Suppressor macrophage treated with lipopolysaccharide for 4 hours (primary cell): ENCODE measurements around the gene ABTB2.

Experiments used
- DNase-seq: peaks from one replicate; pipeline ENCODE4 v3.0.0-alpha.2; 2020

ABTB2 gene

GRCh38 chr11:34143048-34143447 lies 214.8 kb downstream of the ABTB2 start:
- DNase-seq: no peak

GRCh38 chr11:34140149-34140548 lies 217.7 kb downstream of the ABTB2 start:
- DNase-seq: no peak

- no peak for DNase-seq
Measured at GRCh38 chr11:34139346-34139745, 218.5 kb downstream of the ABTB2 start.

GRCh38 chr11:34136420-34136819 lies 221.4 kb downstream of the ABTB2 start:
- no peak for DNase-seq

DNA sequence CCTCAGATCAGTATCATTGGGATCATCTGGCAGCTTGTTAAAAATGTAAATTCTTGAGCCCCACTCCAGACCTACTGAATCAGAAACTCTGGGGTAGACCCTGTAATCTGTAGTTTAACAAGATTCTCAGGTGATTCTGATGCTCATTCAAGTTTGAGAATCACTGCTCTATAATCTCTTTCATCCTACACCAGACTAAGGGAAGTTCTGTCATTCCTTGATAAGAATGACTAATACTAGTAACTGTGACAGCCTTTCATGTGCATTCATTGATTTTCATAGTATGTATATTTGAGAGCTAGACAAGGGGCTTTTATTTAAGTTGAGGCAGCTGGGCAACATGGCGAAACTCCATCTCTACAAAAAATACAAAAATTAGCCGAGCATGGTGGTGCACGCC lies 222.4 kb downstream of the ABTB2 start:
- no peak for DNase-seq

- no peak for DNase-seq
Measured at GRCh38 chr11:34134765-34135164, 223.0 kb downstream of the ABTB2 start.

GRCh38 chr11:34132261-34132965 lies 225.4 kb downstream of the ABTB2 start:
- DNase-seq: no peak

- DNase-seq: no peak
Measured at GRCh38 chr11:34128824-34129223, 229.0 kb downstream of the ABTB2 start.

- DNase-seq: no peak
Measured at GRCh38 chr11:34126959-34127848, 230.6 kb downstream of the ABTB2 start.

DNA sequence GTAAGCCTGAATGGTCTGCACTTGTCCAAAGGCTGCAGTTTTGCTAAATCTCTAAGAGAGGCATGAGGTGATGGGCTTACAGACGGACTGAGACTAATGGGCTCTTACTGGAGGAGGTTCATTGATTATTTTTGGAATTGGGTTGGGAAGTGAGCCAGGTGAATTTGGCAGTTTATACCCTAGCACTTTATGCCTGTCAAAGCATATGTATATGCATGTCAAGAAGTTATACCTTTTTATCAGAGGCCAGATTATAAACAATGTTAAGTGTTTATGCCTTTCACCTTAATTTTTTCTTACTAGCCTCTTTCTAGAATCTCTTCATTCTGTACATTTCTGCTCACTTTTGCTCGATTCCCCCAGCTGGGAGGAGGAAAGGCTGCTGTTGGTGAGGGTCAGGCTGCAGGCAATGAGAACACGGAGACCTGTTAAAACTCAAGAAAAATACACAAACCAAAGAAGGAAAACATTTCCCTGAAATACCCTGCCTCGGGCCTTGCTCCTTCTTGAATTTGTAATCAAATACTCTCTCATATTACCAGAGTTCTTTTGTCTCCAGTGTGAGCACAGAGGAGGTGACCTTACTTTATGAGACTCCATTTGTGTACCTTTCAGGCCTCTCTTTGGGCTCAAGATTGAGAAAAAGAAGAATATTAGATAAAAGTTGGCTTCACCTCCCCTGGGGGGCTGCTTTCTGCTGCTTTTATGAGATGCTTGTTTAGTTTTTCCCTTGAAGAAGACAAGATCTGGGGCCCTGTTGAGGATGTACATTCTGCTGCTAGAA lies 232.7 kb downstream of the ABTB2 start:
- DNase-seq: no peak

GRCh38 chr11:34120651-34121050 lies 237.2 kb downstream of the ABTB2 start:
- DNase-seq: no peak

GRCh38 chr11:34114471-34114870 lies 243.3 kb downstream of the ABTB2 start:
- DNase-seq: no peak

DNA sequence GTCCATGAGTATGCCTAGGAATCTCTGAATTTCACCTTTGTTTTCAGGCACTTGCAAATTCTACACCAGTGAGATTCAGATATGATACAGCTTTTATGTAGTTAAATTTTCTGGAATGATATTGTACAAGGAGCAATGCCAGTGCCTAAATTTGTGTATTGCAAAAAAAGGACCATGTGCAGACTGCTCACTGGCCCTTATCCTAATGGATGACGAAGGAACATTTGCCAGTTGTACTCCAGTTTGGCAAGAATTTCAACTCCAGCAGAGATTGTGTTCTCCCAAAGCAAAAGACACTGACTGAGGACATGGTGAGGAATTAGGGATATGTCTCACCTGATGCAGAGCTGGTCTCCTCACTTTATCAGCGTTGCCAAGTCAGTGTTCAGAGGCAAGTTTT lies 243.8 kb downstream of the ABTB2 start:
- DNase-seq: no peak

DNA sequence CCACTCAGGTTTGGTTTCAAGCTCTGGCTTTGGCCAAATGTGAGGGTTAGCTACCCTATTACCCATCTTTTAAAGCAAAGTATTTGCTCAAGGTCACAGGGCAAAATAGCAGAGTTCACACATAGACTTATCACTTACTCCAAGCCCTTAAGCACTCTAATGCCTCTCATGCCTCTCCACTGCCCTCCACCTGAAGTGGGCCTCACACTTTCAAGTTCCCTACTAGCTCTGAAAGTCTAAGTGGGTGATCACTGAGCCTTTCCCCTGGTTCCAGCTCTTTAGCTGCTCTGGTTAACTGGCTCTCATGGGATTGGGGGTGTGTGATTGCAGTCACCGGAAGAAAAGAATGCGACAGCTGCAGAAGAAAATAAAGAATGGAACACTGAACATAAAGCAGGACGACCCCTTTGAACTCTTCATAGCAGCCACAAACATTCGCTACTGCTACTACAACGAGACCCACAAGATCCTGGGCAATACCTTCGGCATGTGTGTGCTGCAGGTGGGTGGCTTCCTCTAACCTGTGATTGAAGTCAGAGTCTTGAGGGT lies 246.0 kb downstream of the ABTB2 start:
- no peak for DNase-seq

GRCh38 chr11:34105957-34106504 lies 251.8 kb downstream of the ABTB2 start:
- no peak for DNase-seq

- peak; percentile 100 for DNase-seq
Measured at GRCh38 chr11:34105079-34105956, 252.5 kb downstream of the ABTB2 start, which contains the start of gene NAT10. TSS of gene NAT10 (plus strand) at chr11:34105629. CDS start at chr11:34108226, 2,597 bp downstream.

- DNase-seq: peak; percentile 3
Measured at GRCh38 chr11:34104680-34105078, 253.1 kb downstream of the ABTB2 start.
